GM19328 (cell line): ENCODE results near the gene PLCL1.
"Not testable (repeated sequence)": the region's sequence is repeated elsewhere in the genome, so short reads cannot be mapped to it uniquely, and the experiment has no call there.

Experiments used
- ATAC-seq: cut with Tn5 transposase; IDR thresholded peaks from one replicate; pipeline ENCODE4 v1.9.1; 2021; ENCODE audit warnings: mild to moderate bottlenecking, moderate library complexity; ENCODE audit not compliant: unreplicated experiment

PLCL1 gene

GRCh38 chr2:197809064-197809463 lies 4.7 kb downstream of the PLCL1 start:
- no peak for ATAC-seq

DNA sequence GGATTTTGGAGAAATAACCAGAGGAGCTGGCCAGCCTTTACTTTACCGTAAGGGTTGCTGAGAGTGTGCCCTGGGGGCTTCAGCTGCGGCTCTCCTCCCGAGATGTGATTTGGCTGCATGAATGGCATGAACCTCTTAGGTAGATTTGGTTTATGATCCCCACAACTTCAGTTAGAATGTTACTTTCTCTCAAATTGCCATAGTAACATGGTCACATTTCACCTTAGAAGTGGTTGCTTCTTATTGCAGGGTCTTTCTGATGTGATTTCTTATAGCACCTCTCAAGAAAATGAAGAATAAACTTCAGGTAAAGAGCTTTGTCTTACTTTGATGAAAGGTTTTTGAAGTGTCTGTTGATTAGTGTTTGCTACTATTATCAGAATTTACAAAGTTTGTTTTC lies 5.6 kb downstream of the PLCL1 start:
- ATAC-seq = no peak

GRCh38 chr2:197810491-197810890 lies 6.1 kb downstream of the PLCL1 start:
- ATAC-seq = no peak

- ATAC-seq = no peak
Measured at GRCh38 chr2:197813093-197813787, 8.8 kb downstream of the PLCL1 start.

- ATAC-seq = no peak
Measured at GRCh38 chr2:197814526-197814925, 10.1 kb downstream of the PLCL1 start.

DNA sequence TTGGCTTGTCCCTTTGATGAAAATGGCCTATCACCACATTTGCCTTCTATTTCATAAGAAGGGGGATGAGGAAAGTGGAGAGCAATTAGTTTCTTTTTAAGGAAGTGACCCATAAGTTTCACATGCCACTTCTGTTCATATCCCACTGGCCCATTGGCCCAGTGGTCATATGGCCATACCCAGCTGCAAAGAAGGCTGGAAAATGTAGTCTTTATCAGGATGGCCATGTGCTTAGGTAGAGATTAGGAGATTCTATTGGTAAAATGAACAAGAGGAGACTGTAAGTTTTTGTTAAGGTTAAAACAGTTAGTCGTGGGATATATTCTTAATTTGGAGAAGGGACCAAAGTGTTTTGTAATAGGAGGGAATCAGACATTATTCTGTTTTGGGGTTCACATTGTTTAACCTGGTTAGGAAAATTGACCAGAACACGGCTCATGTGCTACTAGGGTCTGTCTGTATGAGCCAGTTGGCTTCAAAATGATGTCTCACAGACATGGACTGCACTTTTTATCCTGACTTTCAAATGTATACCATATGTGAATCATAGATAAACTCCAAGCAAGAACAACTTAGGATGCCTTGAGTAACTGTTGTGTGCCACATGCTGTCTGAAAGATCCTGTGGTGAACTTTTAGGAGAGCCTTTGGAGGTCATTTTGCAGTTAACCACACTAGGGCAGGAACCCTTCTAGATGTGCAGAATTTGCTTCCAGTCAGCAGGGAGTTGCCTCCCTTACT lies 17.3 kb downstream of the PLCL1 start:
- no peak for ATAC-seq

GRCh38 chr2:197822333-197822732 lies 17.9 kb downstream of the PLCL1 start:
- no peak for ATAC-seq

DNA sequence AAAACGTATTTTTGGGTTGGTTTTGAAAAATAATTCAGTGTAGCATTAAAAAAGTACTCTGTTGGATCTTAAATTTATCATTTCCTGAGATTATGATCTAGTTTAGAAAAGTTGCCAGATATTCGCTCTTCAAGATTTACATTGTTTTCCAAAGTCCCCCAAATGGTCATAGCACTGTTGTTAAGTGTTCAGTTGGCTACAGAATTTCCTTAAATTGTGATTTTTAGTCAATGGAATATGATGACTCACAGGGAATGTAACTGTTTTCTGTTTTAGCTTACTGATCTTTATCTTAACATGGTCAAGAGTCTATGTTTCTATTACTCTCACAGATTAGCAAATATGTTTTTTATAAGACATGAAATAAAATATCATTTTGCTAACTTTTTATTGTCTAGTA lies 23.2 kb downstream of the PLCL1 start:
- no peak for ATAC-seq

DNA sequence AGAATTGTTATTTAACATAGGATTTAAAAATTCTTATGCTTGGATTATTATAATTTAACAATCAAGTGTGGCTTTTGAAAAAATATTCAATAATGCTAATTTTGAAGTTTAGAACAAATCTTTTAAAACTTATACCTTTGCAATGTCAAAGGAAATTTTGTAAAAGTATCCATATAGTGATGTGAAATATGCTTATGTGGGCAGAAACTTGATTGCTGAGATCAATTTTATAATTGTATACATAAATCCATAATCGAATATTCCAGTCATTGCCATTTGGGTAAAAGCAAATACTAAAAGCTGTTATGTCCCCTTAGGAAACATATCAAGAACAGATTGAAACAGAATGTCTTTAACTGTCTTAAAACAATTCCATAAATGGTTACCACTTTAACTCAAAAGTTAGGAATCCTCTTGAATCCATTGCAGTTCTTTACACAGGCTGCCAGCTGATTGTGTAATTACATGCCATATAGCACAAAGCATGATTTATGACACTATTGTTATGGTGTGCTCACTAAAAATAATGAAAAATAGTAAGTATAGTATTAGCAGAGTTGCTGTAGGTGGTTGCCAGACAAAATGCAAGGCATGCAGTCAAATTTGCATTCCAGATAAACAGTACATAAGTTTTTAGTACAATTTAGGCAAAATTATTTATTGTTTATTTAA lies 24.2 kb downstream of the PLCL1 start:
- no peak for ATAC-seq

GRCh38 chr2:197834771-197835170 lies 30.4 kb downstream of the PLCL1 start:
- ATAC-seq = not testable (repeated sequence)

DNA sequence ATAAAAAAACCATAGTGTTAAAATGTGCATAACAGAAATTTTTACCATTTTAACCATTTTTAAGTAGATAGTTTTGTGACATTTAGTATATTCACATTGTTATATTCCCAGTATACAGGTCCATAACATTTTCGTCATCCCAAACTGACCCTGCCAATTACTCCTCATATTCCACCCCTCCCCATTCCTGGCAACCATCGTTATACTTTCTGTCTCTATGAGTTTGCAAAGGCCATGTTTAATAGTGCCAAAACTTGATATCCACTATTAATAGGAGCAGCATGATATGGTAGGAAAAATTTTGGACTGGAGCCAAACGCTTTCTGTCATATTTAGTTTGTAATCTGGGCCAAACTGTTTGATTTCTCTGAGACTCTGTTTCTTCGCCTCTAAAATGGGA lies 30.9 kb downstream of the PLCL1 start:
- ATAC-seq = no peak

DNA sequence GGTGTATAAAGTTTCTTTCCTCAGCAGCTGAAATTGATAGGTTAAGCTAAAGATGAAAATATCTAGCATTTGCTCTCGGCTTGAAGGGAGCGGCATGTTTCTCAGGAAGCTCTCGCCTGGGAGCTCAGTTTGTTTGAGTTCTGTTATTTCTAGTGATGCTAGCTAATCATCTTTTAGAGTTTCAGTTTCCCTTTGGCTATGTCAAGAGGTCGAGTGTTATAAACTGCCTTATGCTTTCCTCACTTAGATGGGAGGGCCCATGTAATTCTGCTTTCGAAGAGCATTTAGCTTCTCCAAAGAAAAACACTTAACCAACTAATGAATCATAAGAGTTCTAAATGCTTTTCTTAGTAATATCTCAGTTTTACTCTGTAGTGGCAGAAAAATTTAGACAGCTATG lies 33.6 kb downstream of the PLCL1 start:
- peak; percentile 85 for ATAC-seq

GRCh38 chr2:197838579-197838978 lies 34.2 kb downstream of the PLCL1 start:
- no peak for ATAC-seq

GRCh38 chr2:197839327-197839726 lies 34.9 kb downstream of the PLCL1 start:
- no peak for ATAC-seq

DNA sequence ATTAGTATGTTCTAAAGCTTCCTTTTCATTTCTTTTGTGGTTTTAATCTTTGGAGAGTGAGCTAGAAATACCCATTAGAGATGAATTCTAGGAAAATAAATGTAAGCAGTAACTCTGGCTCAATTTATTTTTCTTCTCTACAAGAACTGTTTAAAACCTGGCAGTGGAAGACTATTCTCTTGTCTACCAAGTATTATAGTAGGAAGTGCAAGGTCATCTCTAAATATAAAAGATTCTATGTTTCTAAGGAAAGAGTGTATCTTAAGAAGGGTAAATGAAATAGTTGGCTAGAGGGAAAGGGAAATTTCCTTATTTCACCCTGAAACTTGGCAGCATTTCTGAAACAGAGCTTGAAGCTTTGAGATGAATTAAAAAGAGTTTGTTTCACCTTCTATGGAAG lies 35.5 kb downstream of the PLCL1 start:
- ATAC-seq = no peak

GRCh38 chr2:197846128-197846527 lies 41.7 kb downstream of the PLCL1 start:
- ATAC-seq = no peak

- no peak for ATAC-seq
Measured at GRCh38 chr2:197846777-197847176, 42.4 kb downstream of the PLCL1 start.

- ATAC-seq = no peak
Measured at GRCh38 chr2:197847651-197848401, 43.4 kb downstream of the PLCL1 start.

DNA sequence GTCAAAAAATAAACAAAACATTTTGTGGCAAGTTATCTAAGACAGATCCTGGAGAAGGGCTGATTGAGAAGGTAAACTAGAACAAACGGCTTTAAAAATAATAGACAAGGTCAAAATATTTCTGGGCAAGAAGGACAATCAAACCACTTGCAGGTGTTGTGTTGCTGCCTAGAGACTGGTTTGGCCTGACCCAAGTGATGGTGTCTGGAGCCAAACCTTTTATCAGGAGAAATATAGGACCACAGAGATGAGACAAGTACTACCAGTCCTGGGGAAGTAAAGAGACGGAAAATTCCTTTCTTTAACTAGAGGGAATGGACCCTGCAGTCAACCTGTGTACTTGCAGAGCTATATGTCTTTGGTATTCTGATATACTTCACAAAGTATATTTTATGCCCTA lies 44.2 kb downstream of the PLCL1 start:
- ATAC-seq = no peak

GRCh38 chr2:197850882-197851450 lies 46.6 kb downstream of the PLCL1 start:
- ATAC-seq = no peak

DNA sequence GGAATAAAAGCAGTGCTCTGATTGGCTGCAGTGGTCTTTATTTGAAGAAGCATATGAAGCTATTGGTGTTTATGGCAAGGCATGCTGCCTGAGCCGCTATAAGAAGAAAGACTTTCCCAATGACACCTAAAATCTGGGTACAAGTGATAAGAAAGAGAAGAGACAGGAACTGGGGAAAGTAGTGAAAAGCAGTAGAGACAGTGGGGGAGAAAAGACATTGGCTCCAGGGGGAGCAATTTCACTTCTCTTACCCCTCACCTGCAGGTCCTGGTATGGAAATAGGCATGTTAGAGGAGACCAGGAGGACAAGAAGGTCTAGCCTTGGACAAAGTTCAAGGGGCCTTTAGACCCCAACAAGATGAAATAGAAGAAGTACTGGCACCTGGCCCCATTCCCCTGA lies 47.1 kb downstream of the PLCL1 start:
- no peak for ATAC-seq
